T-cell (primary cell): ENCODE measurements around the gene ASF1B. TPM values are rescaled to one million over a fixed set of nuclear protein-coding genes. Genes with fewer than 3 reads are reported as not detected.

Experiments used
- ATAC-seq, 4 experiments: fragments of 200-7000 bp in 3 of 4; fragments of 150-1000 bp in 1 of 4; cut with Tn5 transposase; replicated peaks in 1 of 4; 1 replicate in 3 of 4; 2 replicates in 1 of 4; pipeline ENCODE4 v1.10.0; 2021; ENCODE audit warnings: moderate library complexity in 3 of 4, mild to moderate bottlenecking in 2 of 4, moderate number of reproducible peaks in 1 of 4
- CTCF ChIA-PET, 2 donors: fragments of 300-600 bp; sonication (Branson Sonifier 250); formaldehyde crosslinking; loops; one replicate each; lab custom pipeline; 2022; ENCODE audit warnings: antibody characterized with exemption in 2 of 2; lab: Charles Lee
- POLR2A ChIA-PET, 2 donors: fragments of 300-600 bp; sonication (Branson Sonifier 250); formaldehyde crosslinking; loops; one replicate each; lab custom pipeline; 2022; ENCODE audit warnings: antibody characterized with exemption in 2 of 2; lab: Charles Lee
- DNase-seq, 35 experiments: peaks; one replicate each; pipeline versions ENCODE4 v3.0.0 to v3.0.0-alpha.2; 2013 to 2023
- H3K27ac ChIP-seq: one replicate; pipeline ENCODE4 v1.5.1; 2013; ENCODE audit warnings: low read length
- H3K27me3 ChIP-seq, 2 experiments: replicated peaks in 1 of 2; 1 replicate in 1 of 2; 2 replicates in 1 of 2; pipeline versions ENCODE4 v1.6.1 to v1.7.0; 2013; ENCODE audit warnings: low read length in 1 of 2, mixed read lengths in 1 of 2; ENCODE audit not compliant: control insufficient read depth in 2 of 2, insufficient read depth in 2 of 2; ENCODE audit errors: extremely low read depth in 1 of 2
- H3K36me3 ChIP-seq, 2 donors: 1 replicate in 1 of 2; 2 replicates in 1 of 2; pipeline versions ENCODE4 v1.6.1 to v1.7.0; 2013; ENCODE audit warnings: low read length in 1 of 2; ENCODE audit not compliant: control insufficient read depth in 2 of 2, insufficient read depth in 1 of 2; ENCODE audit errors: extremely low read depth in 1 of 2
- H3K4me1 ChIP-seq, 2 experiments: 1 replicate in 1 of 2; 2 replicates in 1 of 2; pipeline versions ENCODE4 v1.6.1 to v1.7.0; 2013; ENCODE audit warnings: low read length in 2 of 2, mixed read lengths in 1 of 2; ENCODE audit not compliant: insufficient read depth in 2 of 2, control insufficient read depth in 1 of 2; ENCODE audit errors: extremely low read depth in 1 of 2
- H3K4me3 ChIP-seq, 2 donors: 1 replicate in 1 of 2; 2 replicates in 1 of 2; pipeline versions ENCODE4 v1.5.1 to v1.7.0; 2013; ENCODE audit warnings: mild to moderate bottlenecking in 2 of 2, low read length in 1 of 2, moderate library complexity in 1 of 2; ENCODE audit not compliant: control insufficient read depth in 1 of 2; ENCODE audit errors: extremely low read depth in 1 of 2
- H3K9me3 ChIP-seq: 2 replicates; pipeline ENCODE4 v1.7.0; 2013
- H3K27ac Mint-ChIP-seq, 2 donors: one replicate each; pipeline ENCODE4 v1.8.0; 2020 to 2021; ENCODE audit warnings: mild to moderate bottlenecking in 2 of 2, mixed read lengths in 2 of 2
- H3K27me3 Mint-ChIP-seq, 2 donors: one replicate each; pipeline ENCODE4 v1.8.0; 2021 to 2022; ENCODE audit warnings: mixed read lengths in 2 of 2
- H3K36me3 Mint-ChIP-seq: one replicate; pipeline ENCODE4 v1.8.0; 2021; ENCODE audit warnings: mixed read lengths
- H3K4me1 Mint-ChIP-seq, 3 donors: one replicate each; pipeline ENCODE4 v1.8.0; 2020 to 2022; ENCODE audit warnings: mixed read lengths in 3 of 3, mild to moderate bottlenecking in 1 of 3
- H3K4me3 Mint-ChIP-seq, 3 donors: one replicate each; pipeline ENCODE4 v1.8.0; 2020 to 2022; ENCODE audit warnings: mild to moderate bottlenecking in 3 of 3, mixed read lengths in 3 of 3, moderate library complexity in 3 of 3
- H3K9me3 Mint-ChIP-seq, 3 donors: one replicate each; pipeline ENCODE4 v1.8.0; 2020 to 2022; ENCODE audit warnings: mixed read lengths in 3 of 3
- WGBS: methylation state at CpG from one replicate; pipeline ENCODE4 v1.1.5; 2013; ENCODE audit warnings: missing lambda C conversion rate; ENCODE audit not compliant: insufficient coverage; 5-methylcytosine and 5-hydroxymethylcytosine counted together
- total RNA-seq, 35 experiments: library from RNA in 6 of 35; stranded (reverse) in 6 of 35; fragments of 120-200 nt in 1 of 35; gene quantifications; one replicate each; pipeline versions ENCODE4 v1.2.1 to v1.2.4 and lab custom pipeline; 2013 to 2026

The ASF1B gene
- total RNA-seq, 5 donors from 2014 or later (not counting 1 experiment from before 2014, with no cell fraction given) = 2.6 to 4.4 (median 3.3) TPM

GRCh38 chr19:14073261-14073924, 63.0 kb downstream of the ASF1B start:
- Histone ChIP-seq H3K4me3 (peak overlapping the region; percentile 75 to 90), H3K27me3 (peaks cover 0 to 17% of the 10 kb centered on the region in 2 experiments), H3K27ac (peak overlapping the region; percentile 66), H3K4me1 (peaks cover 17 to 38% of the 10 kb centered on the region in 2 experiments), H3K36me3 (no peaks in the 10 kb centered on the region), H3K9me3 (no peaks in the 10 kb centered on the region)
- ChIA-PET CTCF (interaction anchor here in 1 of 2 donors (1.0 kb wide), 1 partner anchor 63 kb away, joined by 5 read pairs; the partner anchor contains the start of gene ASF1B), POLR2A (interaction anchor here in 1 of 2 donors (1.1 kb wide), 1 partner anchor 15 kb away, joined by 3 read pairs; no protein-coding TSS in a partner anchor)
- Mint-ChIP-seq H3K4me1 (peaks cover 9 to 22% (median 19%) of the 10 kb centered on the region in 3 donors), H3K4me3 (peak overlapping the region; percentile 88 to 97 (median 89)), H3K27ac (peak overlapping the region in 1 of 2 donors; percentile 86), H3K9me3 (no peaks in the 10 kb centered on the region), H3K36me3 (no peaks in the 10 kb centered on the region), H3K27me3 (no peaks in the 10 kb centered on the region)
- peak; percentile 79 to 82 (median 80) for ATAC-seq
- peak; percentile 50 to 90 (median 71) for DNase-seq
- WGBS = under 1% methylated on average over 106 of the region's 106 CpGs

DNA sequence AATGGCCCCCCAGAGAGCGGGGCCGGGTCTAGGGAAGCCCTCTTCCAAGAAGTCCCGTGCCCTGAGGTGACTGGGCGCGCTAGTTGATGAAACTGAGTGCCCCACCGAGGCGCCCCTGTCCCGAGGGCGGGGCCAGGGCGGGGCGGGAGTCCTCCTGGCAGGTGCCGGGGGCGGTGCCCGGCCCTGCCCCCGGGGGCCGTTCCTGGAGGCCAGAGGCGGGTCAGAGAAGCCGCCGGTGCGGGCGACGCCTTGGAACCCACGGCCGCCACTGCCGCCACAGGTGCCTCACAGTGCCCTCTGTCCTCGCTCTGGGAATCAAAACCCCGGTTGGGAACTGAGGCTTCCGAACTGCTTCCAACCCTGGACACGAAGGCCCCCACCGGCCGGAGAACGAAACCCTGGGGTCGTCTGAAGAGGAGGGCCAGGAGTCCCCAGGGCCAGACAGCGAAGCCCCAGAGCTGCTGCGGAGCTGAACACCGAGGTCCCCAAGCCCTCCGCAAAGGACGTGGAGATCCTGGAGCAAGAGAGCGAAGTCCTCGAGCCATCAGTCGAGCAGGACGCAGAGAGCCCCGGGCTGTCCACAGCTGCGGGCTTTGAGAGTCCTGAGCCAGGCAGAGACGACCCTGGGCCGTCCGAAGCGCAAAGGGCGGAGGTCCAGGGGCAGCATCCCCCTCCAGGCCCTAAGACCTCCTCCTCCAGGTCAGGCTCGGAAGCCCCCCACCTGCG, 63.7 kb downstream of the ASF1B start, which contains the start of gene MISP3:
Gene MISP3, plus strand, starts transcription at position 252 of the 726 bp plus-strand sequence. CDS start 524 bp downstream, outside the sequence.
- Histone ChIP-seq H3K4me3 (peak within 1 kb of the TSS; percentile 75 to 90), H3K27me3 (peaks cover 0 to 19% of the 10 kb centered on the region in 2 experiments), H3K27ac (no peak within 1 kb of the TSS), H3K4me1 (peaks cover 17 to 38% of the 10 kb centered on the region in 2 experiments), H3K36me3 (no peaks in the 10 kb centered on the region), H3K9me3 (no peaks in the 10 kb centered on the region)
- Mint-ChIP-seq H3K27ac (peak within 1 kb of the TSS in 1 of 2 donors; percentile 86), H3K27me3 (no peaks in the 10 kb centered on the region), H3K9me3 (no peaks in the 10 kb centered on the region), H3K4me1 (peaks cover 9 to 22% (median 19%) of the 10 kb centered on the region in 3 donors), H3K36me3 (no peaks in the 10 kb centered on the region), H3K4me3 (peak within 1 kb of the TSS; percentile 88 to 97 (median 89))
- under 1% methylated on average over 51 of the region's 51 CpGs for WGBS
- ChIA-PET POLR2A (interaction anchor here (0.6 to 1.1 kb wide), 2 partner anchors 13 to 16 kb away, joined by 3 to 4 read pairs; no protein-coding TSS in a partner anchor), CTCF (interaction anchor here in 1 of 2 donors (0.8 kb wide), 2 partner anchors 14 to 195 kb away, joined by 3 read pairs; no protein-coding TSS in a partner anchor)
- ATAC-seq (peak; percentile 1 to 6 (median 2)), DNase-seq (peak in 3 of 35 experiments; percentile 29 to 43 (median 37))

DNA sequence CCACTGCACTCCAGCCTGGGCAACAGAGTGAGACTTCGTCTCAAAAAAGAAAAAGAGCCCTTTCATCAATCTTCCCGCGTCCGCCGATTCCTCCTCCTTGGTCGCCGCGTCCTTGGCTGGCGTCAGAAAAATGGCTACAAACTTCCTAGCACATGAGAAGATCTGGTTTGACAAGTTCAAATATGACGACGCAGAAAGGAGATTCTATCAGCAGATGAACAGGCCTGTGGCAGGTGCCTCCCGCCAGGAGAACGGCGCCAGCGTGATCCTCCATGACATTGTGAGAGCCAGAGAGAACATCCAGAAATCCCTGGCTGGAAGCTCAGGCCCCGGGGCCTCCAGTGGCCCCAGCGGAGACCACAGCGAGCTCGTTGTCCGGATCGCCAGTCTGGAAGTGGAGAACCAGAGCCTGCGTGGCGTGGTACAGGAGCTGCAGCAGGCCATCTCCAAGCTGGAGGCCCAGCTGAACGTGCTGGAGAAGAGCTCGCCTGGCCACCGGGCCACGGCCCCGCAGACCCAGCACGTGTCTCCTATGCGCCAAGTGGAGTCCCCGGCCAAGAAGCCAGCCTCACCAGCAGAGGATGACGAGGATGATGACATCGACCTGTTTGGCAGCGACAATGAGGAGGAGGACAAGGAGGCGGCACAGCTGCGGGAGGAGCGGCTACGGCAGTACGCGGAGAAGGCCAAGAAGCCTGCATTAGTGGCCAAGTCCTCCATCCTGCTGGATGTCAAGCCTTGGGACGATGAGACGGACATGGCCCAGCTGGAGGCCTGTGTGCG, 65.9 kb downstream of the ASF1B start:
- H3K4me3 Mint-ChIP-seq = peak overlapping the region in 2 of 3 donors; percentile 13 to 77
- ATAC-seq = no peak
- H3K9me3 Mint-ChIP-seq = no peaks in the 10 kb centered on the region
- H3K27me3 Mint-ChIP-seq = no peaks in the 10 kb centered on the region
- POLR2A ChIA-PET = no interaction called here
- Histone ChIP-seq H3K27me3 (peaks cover 0 to 22% of the 10 kb centered on the region in 2 experiments), H3K4me1 (peaks cover 17 to 36% of the 10 kb centered on the region in 2 experiments), H3K36me3 (no peaks in the 10 kb centered on the region), H3K9me3 (no peaks in the 10 kb centered on the region), H3K27ac (no peak overlapping the region), H3K4me3 (no peak overlapping the region)
- H3K4me1 Mint-ChIP-seq = peaks cover 9 to 22% (median 19%) of the 10 kb centered on the region in 3 donors
- 96% methylated on average over 39 of the region's 43 CpGs for WGBS
- H3K27ac Mint-ChIP-seq = no peak overlapping the region
- DNase-seq = no peak
- CTCF ChIA-PET = interaction anchor here in 1 of 2 donors (1.2 to 1.3 kb wide), 2 partner anchors 12 to 66 kb away, joined by 3 read pairs; partner anchors contain the start of gene ASF1B
- no peaks in the 10 kb centered on the region for H3K36me3 Mint-ChIP-seq

Other genes starting within 250 kb of the ASF1B start
- 1 to 10 TPM; 1.3 to 3.6 (median 1.7) TPM for gene BRME1, start 230.5 kb downstream of the ASF1B start, total RNA-seq
- gene CC2D1A, start 230.4 kb downstream of the ASF1B start, total RNA-seq = 10 to 100 TPM; 25.9 to 41.3 (median 37.4) TPM
- gene PODNL1, start 198.2 kb downstream of the ASF1B start, total RNA-seq = under 1 TPM in 1 of 5 donors, not detected in 4; 0.09 TPM
- gene DCAF15, start 184.1 kb downstream of the ASF1B start, total RNA-seq = 100 to 1,000 TPM in 3 of 5 donors, 10 to 100 TPM in 2; 67.3 to 118 (median 110) TPM
- gene RFX1, start 130.3 kb downstream of the ASF1B start, total RNA-seq = 10 to 100 TPM; 18.4 to 27.1 (median 23.1) TPM
- not detected for gene RLN3, start 108.4 kb downstream of the ASF1B start, total RNA-seq
- gene IL27RA, start 104.8 kb downstream of the ASF1B start, total RNA-seq = 10 to 100 TPM; 44.2 to 82.4 (median 66.5) TPM
- gene PALM3, start 74.5 kb downstream of the ASF1B start, total RNA-seq = under 1 TPM in 2 of 5 donors, not detected in 3; 0.16 to 0.39 TPM
- 1 to 10 TPM in 3 of 5 donors, under 1 TPM in 2; 0.28 to 2.0 (median 1.1) TPM for gene MISP3, start 63.8 kb downstream of the ASF1B start, total RNA-seq
- gene C19orf67, start 50.8 kb downstream of the ASF1B start, total RNA-seq = under 1 TPM in 3 of 5 donors, not detected in 2; 0.53 to 0.98 (median 0.58) TPM
- gene SAMD1, start 45.8 kb downstream of the ASF1B start, total RNA-seq = 10 to 100 TPM; 38.9 to 75.0 (median 59.2) TPM
- gene PRKACA, start 18.8 kb downstream of the ASF1B start, total RNA-seq = 10 to 100 TPM; 43.0 to 53.5 (median 48.9) TPM
- 10 to 100 TPM; 19.9 to 31.2 (median 28.0) TPM for gene ADGRL1, start 69.6 kb upstream of the ASF1B start, total RNA-seq
- gene ADGRE5, start 244.9 kb upstream of the ASF1B start, total RNA-seq = 1,000 to 10,000 TPM in 1 of 5 donors, 100 to 1,000 TPM in 4; 194 to 1,118 (median 206) TPM